DMS153 treated with DMSO at 0.1 percent for 48 hours (cell line): ENCODE data around the gene SUN1.
"Not testable (repeated sequence)": the region's sequence is repeated elsewhere in the genome, so short reads cannot be mapped to it uniquely, and the experiment has no call there.

Experiments used
- DNase-seq: peaks from one replicate; lab custom pipeline; 2025; ENCODE audit not compliant: unreplicated experiment; lab: John Stamatoyannopoulos, UW

SUN1 gene

GRCh38 chr7:855686-856369, 23.6 kb downstream of the SUN1 start:
- DNase-seq: no peak

GRCh38 chr7:856444-857095, 24.3 kb downstream of the SUN1 start:
- DNase-seq: no peak

GRCh38 chr7:857661-858060, 25.4 kb downstream of the SUN1 start:
- no peak for DNase-seq

- no peak for DNase-seq
These were observed 27.2 kb downstream of the SUN1 start for GRCh38 chr7:859359-860030.

GRCh38 chr7:860149-860548, 27.9 kb downstream of the SUN1 start:
- DNase-seq: no peak

GRCh38 chr7:861222-861621, 28.9 kb downstream of the SUN1 start:
- DNase-seq: no peak

GRCh38 chr7:862157-862556, 29.9 kb downstream of the SUN1 start:
- DNase-seq: no peak

GRCh38 chr7:863106-863505, 30.8 kb downstream of the SUN1 start:
- no peak for DNase-seq

- DNase-seq: no peak
These were observed 33.6 kb downstream of the SUN1 start for GRCh38 chr7:865921-866320.

GRCh38 chr7:867001-867405, 34.7 kb downstream of the SUN1 start:
- no peak for DNase-seq

- DNase-seq: no peak
These were observed 35.3 kb downstream of the SUN1 start for GRCh38 chr7:867406-868188.

- DNase-seq: no peak
These were observed 35.9 kb downstream of the SUN1 start for GRCh38 chr7:868189-868486.

GRCh38 chr7:869348-869747, 37.1 kb downstream of the SUN1 start:
- no peak for DNase-seq

GRCh38 chr7:871900-872537, 39.7 kb downstream of the SUN1 start:
- no peak for DNase-seq

- DNase-seq: not testable (repeated sequence)
These were observed 40.4 kb downstream of the SUN1 start for GRCh38 chr7:872685-873084.

- peak; percentile 86 for DNase-seq
These were observed 41.2 kb downstream of the SUN1 start for GRCh38 chr7:873367-874002.

- DNase-seq: no peak
These were observed 41.9 kb downstream of the SUN1 start for GRCh38 chr7:874031-874749.

GRCh38 chr7:875051-875450, 42.8 kb downstream of the SUN1 start:
- DNase-seq: peak; percentile 75

GRCh38 chr7:875476-876076, 43.3 kb downstream of the SUN1 start:
- peak; percentile 53 for DNase-seq
